D721Med (cell line): ENCODE measurements around the gene COL24A1.
"Not testable (repeated sequence)": the region's sequence is repeated elsewhere in the genome, so short reads cannot be mapped to it uniquely, and the experiment has no call there.

Experiments used
- DNase-seq: peaks from one replicate; pipeline ENCODE4 v3.0.0; 2011; ENCODE audit warnings: low spot score; ENCODE audit not compliant: insufficient read length
- FAIRE-seq: peaks from 2 replicates; lab custom pipeline; 2011; peaks lifted over from hg19 to GRCh38; lab: Jason Lieb, UNC
- CTCF ChIP-seq: IDR thresholded peaks from 2 replicates; pipeline ENCODE4 v1.5.1; 2012; ENCODE audit warnings: mild to moderate bottlenecking, control low read depth; ENCODE audit not compliant: insufficient read depth; ENCODE audit errors: missing control alignments

The COL24A1 gene

DNA sequence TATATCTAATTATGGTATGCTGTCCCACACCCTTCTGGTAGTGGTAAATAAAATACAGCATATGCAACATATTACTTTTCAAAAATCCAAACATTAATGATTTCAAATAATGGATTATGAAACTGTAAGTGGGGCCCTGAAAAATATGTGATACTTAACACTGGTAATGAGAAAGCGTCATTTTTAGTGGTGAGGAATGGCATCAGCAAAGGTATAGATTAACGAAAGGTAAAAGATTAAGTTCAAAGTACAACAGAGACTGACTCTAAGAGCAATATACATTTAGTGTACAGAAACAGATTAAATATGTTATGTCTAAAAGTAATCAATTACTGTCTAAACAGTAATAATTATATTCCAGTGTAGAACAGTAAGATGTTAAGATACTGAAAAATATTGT is 194.1 kb downstream of the COL24A1 start:
- no peak for FAIRE-seq
- TF ChIP-seq CTCF = no peak

GRCh38 chr1:85957760-85958159 is 198.8 kb downstream of the COL24A1 start:
- DNase-seq (no peak), FAIRE-seq (no peak)
- no peak for TF ChIP-seq CTCF

More for the DNA sequence above, 194.1 kb downstream of the COL24A1 start:
- DNase-seq = no peak

- not testable (repeated sequence) for FAIRE-seq, DNase-seq
These were observed 201.4 kb downstream of the COL24A1 start for GRCh38 chr1:85955218-85955617.

- no peak for DNase-seq
- no peak for FAIRE-seq
- no peak for TF ChIP-seq CTCF
These were observed 204.1 kb downstream of the COL24A1 start for GRCh38 chr1:85952460-85952859.

GRCh38 chr1:85947186-85947585 is 209.4 kb downstream of the COL24A1 start:
- FAIRE-seq (no peak), DNase-seq (no peak)
- TF ChIP-seq CTCF = no peak

GRCh38 chr1:85943945-85944344 is 212.6 kb downstream of the COL24A1 start:
- FAIRE-seq = no peak
- DNase-seq = no peak
- no peak for TF ChIP-seq CTCF

- DNase-seq = no peak
- no peak for FAIRE-seq
- no peak for TF ChIP-seq CTCF
These were observed 213.0 kb downstream of the COL24A1 start for GRCh38 chr1:85943526-85943925.
